GM23248 (cell line): ENCODE measurements around the gene GLG1.

Experiments used
- EZH2 ChIP-seq: fragments of 200-600 bp; sonication (generic); IDR thresholded peaks from 2 replicates; pipeline ENCODE4 v1.6.1; 2018; ENCODE audit warnings: antibody characterized with exemption, mild to moderate bottlenecking; ENCODE audit not compliant: insufficient read depth, poor library complexity, severe bottlenecking
- EZH2phosphoT487 ChIP-seq: fragments of 200-600 bp; sonication (generic); IDR thresholded peaks from 2 replicates; pipeline ENCODE4 v1.6.1; 2018; ENCODE audit warnings: antibody characterized with exemption, moderate library complexity, mild to moderate bottlenecking, low read depth; ENCODE audit not compliant: insufficient read depth

- TF ChIP-seq EZH2 (no peak), EZH2phosphoT487 (no peak)
Observed at GRCh38 chr16:74578838-74579237, 28.1 kb downstream of the GLG1 start.
